K562 (cell line): Measurements from ENCODE around the gene ZNF106. TPM values are rescaled to one million over a fixed set of nuclear protein-coding genes. Genes with fewer than 3 reads are reported as not detected.

Source experiments
- ATAC-seq: fragments of 200-7000 bp; cut with Tn5 transposase; 3 replicates; pipeline ENCODE4 v1.9.1; 2020; ENCODE audit warnings: moderate library complexity
- BruUV-seq: library from RNA; stranded (reverse); fragments of 400-500 nt; replicated peaks from 2 replicates; lab custom pipeline; 2021; lab: Mats Ljungman, UMichigan
- CTCF ChIA-PET: fragments of 300-600 bp; formaldehyde crosslinking; extraction: SDS; loops from one replicate; lab custom pipeline; 2021; ENCODE audit warnings: low intra/inter-chr PET ratio; lab: Yijun Ruan, JAX
- POLR2A ChIA-PET: fragments of 300-600, 350-650 bp; sonication (Branson Sonifier 250); formaldehyde crosslinking; extraction: SDS; loops from one replicate; lab custom pipeline; 2021; ENCODE audit warnings: antibody characterized with exemption, inconsistent platforms; lab: Yijun Ruan, JAX
- DNase-seq, 4 experiments: peaks; one replicate each; pipeline versions ENCODE4 v3.0.0 to v3.0.0-alpha.2; 2011 to 2018; ENCODE audit warnings: low spot score in 3 of 4, mixed read lengths in 3 of 4; ENCODE audit errors: extremely low read depth in 1 of 4
- FAIRE-seq: peaks from 2 replicates; lab custom pipeline; 2011; peaks lifted over from hg19 to GRCh38; lab: Jason Lieb, UNC
- H2AFZ ChIP-seq: 2 replicates; pipeline ENCODE4 v1.6.0; 2011; ENCODE audit warnings: low read depth, low read length, control low read depth, inconsistent platforms
- H3K27ac ChIP-seq: fragments of 200-600 bp; 3 replicates; pipeline ENCODE4 v1.8.0; 2011; ENCODE audit warnings: low read depth, mild to moderate bottlenecking, control low read depth, inconsistent platforms, low read length, moderate library complexity, mixed read lengths; ENCODE audit errors: extremely low read depth
- H3K27me3 ChIP-seq, 2 experiments: fragments of 300-600 bp in 1 of 2; 2 replicates in 1 of 2; 3 replicates in 1 of 2; pipeline versions ENCODE4 v1.6.0 to v1.8.0; 2011; ENCODE audit warnings: inconsistent platforms in 2 of 2, low read length in 2 of 2, mild to moderate bottlenecking in 1 of 2, mixed read lengths in 1 of 2, moderate library complexity in 1 of 2; ENCODE audit not compliant: control insufficient read depth in 2 of 2, insufficient read depth in 2 of 2
- H3K36me3 ChIP-seq: fragments of 300-600 bp; 3 replicates; pipeline ENCODE4 v1.8.0; 2011; ENCODE audit warnings: mild to moderate bottlenecking, low read length, inconsistent platforms; ENCODE audit not compliant: control insufficient read depth, insufficient read depth
- H3K4me1 ChIP-seq, 2 experiments: fragments of 200-600 bp in 1 of 2; replicated peaks in 1 of 2; 2 replicates in 1 of 2; 3 replicates in 1 of 2; pipeline versions ENCODE4 v1.5.1 to v1.8.0; 2011; ENCODE audit warnings: inconsistent platforms in 2 of 2, low read length in 2 of 2, mild to moderate bottlenecking in 1 of 2, mixed read lengths in 1 of 2, moderate library complexity in 1 of 2; ENCODE audit not compliant: control insufficient read depth in 2 of 2, insufficient read depth in 2 of 2
- H3K4me2 ChIP-seq: 2 replicates; pipeline ENCODE4 v1.6.1; 2011; ENCODE audit warnings: low read length, control low read depth, inconsistent platforms, mixed read lengths; ENCODE audit not compliant: insufficient read depth
- H3K4me3 ChIP-seq: fragments of 200-600 bp; sonication (generic), shearing (Covaris generic); 2 replicates; pipeline ENCODE4 v1.5.1; 2016; ENCODE audit warnings: control low read depth, inconsistent platforms
- H3K79me2 ChIP-seq: fragments of 200-600 bp; 3 replicates; pipeline ENCODE4 v1.8.0; 2011; ENCODE audit warnings: low read length, inconsistent platforms; ENCODE audit not compliant: control insufficient read depth, insufficient read depth
- H3K9ac ChIP-seq, 2 experiments: 2 replicates each; pipeline versions ENCODE4 v1.6.0 to v1.6.1; 2011; ENCODE audit warnings: low read depth in 2 of 2, low read length in 2 of 2, control low read depth in 1 of 2, inconsistent platforms in 1 of 2, mild to moderate bottlenecking in 1 of 2, mixed read lengths in 1 of 2; ENCODE audit not compliant: insufficient read depth in 1 of 2
- H3K9me1 ChIP-seq: one replicate; pipeline ENCODE4 v1.6.0; 2011; ENCODE audit warnings: inconsistent platforms, mild to moderate bottlenecking, low read length, moderate library complexity; ENCODE audit not compliant: control insufficient read depth, insufficient read depth
- H3K9me3 ChIP-seq: replicated peaks from 2 replicates; pipeline ENCODE4 v1.5.1; 2011; ENCODE audit warnings: low read depth, low read length, inconsistent platforms; ENCODE audit not compliant: control insufficient read depth, insufficient read depth
- H4K20me1 ChIP-seq: replicated peaks from 2 replicates; pipeline ENCODE4 v1.6.1; 2011; ENCODE audit warnings: low read length, inconsistent platforms, mixed read lengths; ENCODE audit not compliant: control insufficient read depth, insufficient read depth
- ETV1 ChIP-seq: fragments of 450-650 bp; conservative IDR thresholded peaks from 2 replicates; pipeline ENCODE4 v1.6.1; 2016; ENCODE audit warnings: missing genetic modification characterization, control low read depth, low read depth, missing compliant biosample characterization
- PKNOX1 ChIP-seq: fragments of 450-650 bp; IDR thresholded peaks from 2 replicates; pipeline ENCODE4 v1.6.1; 2016
- THAP12 ChIP-seq: fragments of 250-450 bp; sonication (Bioruptor Pico); IDR thresholded peaks from 2 replicates; pipeline ENCODE4 v1.9.0; 2021; ENCODE audit warnings: mild to moderate bottlenecking, inconsistent platforms
- ZNF583 ChIP-seq: fragments of 250-450 bp; sonication (Bioruptor Pico); IDR thresholded peaks from 2 replicates; pipeline ENCODE4 v1.4.0; 2020
- WGBS: fragments of 100-300 bp; shearing (Covaris generic); methylation state at CpG from one replicate; pipeline ENCODE4 v1.1.6; 2016; ENCODE audit warnings: low coverage, mixed read lengths; ENCODE audit not compliant: insufficient coverage; ENCODE audit errors: missing lambda C conversion rate; 5-methylcytosine and 5-hydroxymethylcytosine counted together
- in situ Hi-C: fragments of 300-500 bp; cut with MboI; formaldehyde crosslinking; loops from 4 replicates; pipeline ENCODE4 v1.15.0; 2018; ENCODE audit warnings: inconsistent platforms, mixed read lengths
- intact Hi-C: fragments of 100-400 bp; cut with micrococcal nuclease; formaldehyde crosslinking; loops from 2 replicates; pipeline ENCODE4 v1.14.2; 2022
- polyA plus RNA-seq, 8 experiments: library from polyadenylated mRNA; depleted of rRNA in 4 of 8; stranded (reverse) in 5 of 8; unstranded in 3 of 8; fragments of >200 nt; fragmentation: Nextera tagmentation in 2 of 8; fragmentation: Illumina TruSeq in 1 of 8; extraction: Ambion mirVana in 2 of 8; extraction: Trizol in 1 of 8; gene quantifications; 2 replicates each; pipeline versions ENCODE4 v1.2.1 to v1.2.3, GENCODE V29; 2011 to 2014; ENCODE audit warnings: inconsistent platforms in 1 of 8, missing spikeins in 1 of 8
- total RNA-seq, 7 experiments: library from RNA; depleted of rRNA in 6 of 7; stranded (reverse); fragments of >200 nt in 6 of 7; fragmentation: Illumina TruSeq in 2 of 7; extraction: Trizol in 2 of 7; gene quantifications; 2 replicates each; pipeline versions ENCODE4 v1.2.1 to v1.2.3, GENCODE V29; 2011 to 2021; ENCODE audit warnings: low replicate concordance in 1 of 7
- TF ChIP-seq, protein P1 (sequence below): fragments of 250-450 bp; sonication (Bioruptor Pico); IDR thresholded peaks from 2 replicates; pipeline ENCODE4 v1.4.0; 2020; ENCODE audit warnings: mild to moderate bottlenecking

ZNF106 gene
- total and polyA plus RNA-seq, 9 of the 15 experiments (the other 6 are each of a cell fraction or from before 2014, with no cell fraction given) = 14.4 to 55.3 (median 33.7) TPM

- intact Hi-C loops (no loop called here), in situ Hi-C loops (no loop called here)
- no peaks in the 10 kb centered on the region for H3K79me2 ChIP-seq
- no peak overlapping the region for H3K4me3 ChIP-seq
- 88% methylated on average over 2 of the region's 2 CpGs for WGBS
- no peaks in the 10 kb centered on the region for H3K27me3 ChIP-seq
- H4K20me1 ChIP-seq = no peaks in the 10 kb centered on the region
- no peaks in the 10 kb centered on the region for H3K9me3 ChIP-seq
- no TSS peak for BruUV-seq
- DNase-seq = no peak
- no peak overlapping the region for H2AFZ ChIP-seq
- H3K9me1 ChIP-seq = no peaks in the 10 kb centered on the region
- CTCF ChIA-PET = no interaction called here
- H3K4me1 ChIP-seq = no peaks in the 10 kb centered on the region
- TF ChIP-seq, protein P1, sequence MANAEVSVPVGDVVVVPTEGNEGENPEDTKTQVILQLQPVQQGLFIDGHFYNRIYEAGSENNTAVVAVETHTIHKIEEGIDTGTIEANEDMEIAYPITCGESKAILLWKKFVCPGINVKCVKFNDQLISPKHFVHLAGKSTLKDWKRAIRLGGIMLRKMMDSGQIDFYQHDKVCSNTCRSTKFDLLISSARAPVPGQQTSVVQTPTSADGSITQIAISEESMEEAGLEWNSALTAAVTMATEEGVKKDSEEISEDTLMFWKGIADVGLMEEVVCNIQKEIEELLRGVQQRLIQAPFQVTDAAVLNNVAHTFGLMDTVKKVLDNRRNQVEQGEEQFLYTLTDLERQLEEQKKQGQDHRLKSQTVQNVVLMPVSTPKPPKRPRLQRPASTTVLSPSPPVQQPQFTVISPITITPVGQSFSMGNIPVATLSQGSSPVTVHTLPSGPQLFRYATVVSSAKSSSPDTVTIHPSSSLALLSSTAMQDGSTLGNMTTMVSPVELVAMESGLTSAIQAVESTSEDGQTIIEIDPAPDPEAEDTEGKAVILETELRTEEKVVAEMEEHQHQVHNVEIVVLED (CRISPR knock-in tag) = no peak
- TF ChIP-seq ETV1 (tag) = no peak
- no peak for TF ChIP-seq PKNOX1
- no peak for TF ChIP-seq ZNF583
- no peak for TF ChIP-seq THAP12 (CRISPR knock-in tag)
- no peak overlapping the region for H3K27ac ChIP-seq
- no peak for ATAC-seq
- H3K9ac ChIP-seq = no peak overlapping the region
- peaks cover 48% of the 10 kb centered on the region for H3K36me3 ChIP-seq
- no peak for FAIRE-seq
- no peak overlapping the region for H3K4me2 ChIP-seq
- POLR2A ChIA-PET = no interaction called here
These were observed 32.4 kb upstream of the ZNF106 start for GRCh38 chr15:42523331-42523730.
